HL-60/S4 (cell line): ENCODE measurements around the gene GIGYF2.

ENCODE experiments used
- in situ Hi-C: fragments of 300-500 bp; cut with MboI; formaldehyde crosslinking; loops from 2 replicates; pipeline ENCODE4 v1.14.3; 2022; ENCODE audit warnings: low sequenced_read_pairs

GIGYF2 gene

GRCh38 chr2:232908695-232909094, 211.6 kb downstream of the GIGYF2 start:
- in situ Hi-C loops: no loop called here
